T47D (cell line): Measurements from ENCODE around the gene PREB.

Experiments used
- DNase-seq, 2 experiments: peaks; one replicate each; pipeline versions ENCODE4 v3.0.0 to v3.0.0-alpha.2; 2011 to 2012; ENCODE audit warnings: low read depth in 1 of 2, low spot score in 1 of 2
- JUND ChIP-seq: IDR thresholded peaks from 2 replicates; pipeline ENCODE4 v1.6.1; 2012; ENCODE audit warnings: low read depth
- in situ Hi-C: cut with HindIII; loops from 2 replicates; pipeline ENCODE4 v1.10.0; 2016; ENCODE audit warnings: low sequenced_read_pairs, low pct_unique_long_range_greater_than_20kb

Gene PREB

DNA sequence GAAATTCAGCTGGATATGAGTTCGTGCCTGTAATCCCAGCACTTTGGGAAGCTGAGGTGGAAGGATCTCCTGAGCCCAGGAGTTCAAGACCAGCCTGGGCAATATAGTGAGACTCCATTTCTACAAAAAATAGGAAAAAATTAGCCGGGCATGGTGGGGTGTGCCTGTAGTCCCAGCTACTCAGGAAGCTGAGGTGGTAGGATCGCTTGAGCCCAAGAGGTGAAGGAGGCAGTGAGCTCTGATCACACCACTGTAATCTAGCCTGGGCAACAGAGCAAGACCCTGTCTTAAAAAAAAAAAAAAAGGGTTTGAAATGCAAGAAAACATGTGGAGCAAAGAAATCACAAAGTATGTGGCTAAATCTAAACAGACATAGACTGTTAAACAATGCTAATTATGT, 25.4 kb downstream of the PREB start:
- in situ Hi-C loops, result no loop called here
- no peak for DNase-seq
- no peak for TF ChIP-seq JUND

- TF ChIP-seq JUND, result no peak
- no peak for DNase-seq
- in situ Hi-C loops, result no loop called here
Measured at GRCh38 chr2:27108221-27108620, 26.2 kb downstream of the PREB start.

DNA sequence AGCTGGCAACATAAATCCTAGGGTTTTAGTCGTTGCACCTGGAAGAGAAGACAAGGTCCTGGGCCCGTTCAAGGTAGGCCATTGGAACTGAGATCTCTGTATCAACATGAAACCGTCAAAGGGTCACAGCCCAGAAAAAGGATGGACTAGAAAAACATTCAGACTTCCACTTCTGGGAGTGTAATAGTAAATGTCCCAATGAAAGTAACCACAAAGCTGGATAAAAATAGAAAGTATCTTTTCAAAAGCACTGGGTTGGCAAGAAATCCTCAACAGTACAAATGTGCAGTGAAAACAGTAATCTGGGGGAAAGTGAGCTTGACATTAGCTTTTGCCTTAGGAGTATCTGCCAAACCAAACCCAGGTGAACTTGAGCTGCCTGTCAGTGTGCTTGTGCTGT, 28.5 kb downstream of the PREB start:
- no peak for DNase-seq
- TF ChIP-seq JUND, result no peak
- in situ Hi-C loops, result no loop called here

- TF ChIP-seq JUND, result no peak
- in situ Hi-C loops, result no loop called here
Measured at GRCh38 chr2:27102329-27102728, 32.1 kb downstream of the PREB start.

DNA sequence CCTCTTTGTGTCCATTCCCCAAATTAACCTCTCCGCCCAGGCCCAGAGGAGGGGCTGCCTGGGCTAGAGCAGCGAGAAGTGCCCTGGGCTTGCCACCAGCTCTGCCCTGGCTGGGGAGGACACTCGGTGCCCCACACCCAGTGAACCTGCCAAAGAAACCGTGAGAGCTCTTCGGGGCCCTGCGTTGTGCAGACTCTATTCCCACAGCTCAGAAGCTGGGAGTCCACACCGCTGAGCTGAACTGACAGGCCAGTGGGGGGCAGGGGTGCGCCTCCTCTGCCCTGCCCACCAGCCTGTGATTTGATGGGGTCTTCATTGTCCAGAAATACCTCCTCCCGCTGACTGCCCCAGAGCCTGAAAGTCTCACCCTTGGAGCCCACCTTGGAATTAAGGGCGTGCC, 34.4 kb downstream of the PREB start:
- in situ Hi-C loops, result no loop called here
- DNase-seq, result no peak
- no peak for TF ChIP-seq JUND

More at GRCh38 chr2:27102329-27102728, 32.1 kb downstream of the PREB start:
- no peak for DNase-seq

GRCh38 chr2:27099334-27099955, 35.0 kb downstream of the PREB start:
- in situ Hi-C loops, result no loop called here
- no peak for DNase-seq
- TF ChIP-seq JUND, result no peak

DNA sequence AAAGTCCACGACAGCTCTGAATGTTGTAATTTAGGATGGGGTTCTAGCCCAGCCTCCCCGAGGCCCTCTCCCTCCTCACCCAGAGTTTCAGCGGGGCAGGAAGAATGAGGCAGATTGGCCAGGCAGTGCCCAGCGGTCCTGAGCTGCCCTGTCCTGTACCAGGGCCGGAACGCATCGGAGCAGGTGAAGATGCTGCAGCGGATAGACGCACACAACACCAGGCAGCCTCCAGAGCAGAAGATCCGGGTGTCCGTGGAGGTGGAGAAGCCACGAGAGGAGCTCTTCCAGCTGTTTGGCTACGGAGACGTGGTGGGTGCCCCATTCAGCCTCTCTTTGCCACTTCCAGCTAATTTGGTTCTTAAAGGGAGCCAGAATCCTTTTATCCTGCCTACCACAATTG, 37.1 kb downstream of the PREB start:
- in situ Hi-C loops, result no loop called here
- TF ChIP-seq JUND, result no peak
- DNase-seq, result no peak

GRCh38 chr2:27096748-27097297, 37.6 kb downstream of the PREB start:
- in situ Hi-C loops, result no loop called here
- TF ChIP-seq JUND, result no peak
- DNase-seq, result no peak

- in situ Hi-C loops, result no loop called here
- TF ChIP-seq JUND, result no peak
- DNase-seq, result peak; percentile 64 to 72
Measured at GRCh38 chr2:27095745-27096651, 38.4 kb downstream of the PREB start.

DNA sequence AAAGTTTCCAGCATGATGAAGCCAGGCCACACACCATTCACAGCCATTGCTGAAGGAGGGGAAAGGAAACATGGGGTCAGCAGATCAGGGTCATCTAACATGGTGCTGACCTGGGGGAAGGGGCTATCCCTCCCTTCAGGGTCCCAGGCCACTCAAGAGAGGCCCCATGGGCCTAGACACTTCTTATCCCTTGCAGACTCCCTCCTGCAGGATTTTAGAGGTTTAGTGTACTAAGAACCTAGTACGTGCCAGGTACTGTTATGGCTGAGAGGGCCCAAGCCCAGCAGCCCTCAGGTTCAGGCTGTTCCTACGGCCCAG, 39.0 kb downstream of the PREB start:
- TF ChIP-seq JUND, result no peak
- no peak for DNase-seq
- in situ Hi-C loops, result no loop called here

- no peak for TF ChIP-seq JUND
- in situ Hi-C loops, result no loop called here
- no peak for DNase-seq
Measured at GRCh38 chr2:27094353-27094984, 40.0 kb downstream of the PREB start.

DNA sequence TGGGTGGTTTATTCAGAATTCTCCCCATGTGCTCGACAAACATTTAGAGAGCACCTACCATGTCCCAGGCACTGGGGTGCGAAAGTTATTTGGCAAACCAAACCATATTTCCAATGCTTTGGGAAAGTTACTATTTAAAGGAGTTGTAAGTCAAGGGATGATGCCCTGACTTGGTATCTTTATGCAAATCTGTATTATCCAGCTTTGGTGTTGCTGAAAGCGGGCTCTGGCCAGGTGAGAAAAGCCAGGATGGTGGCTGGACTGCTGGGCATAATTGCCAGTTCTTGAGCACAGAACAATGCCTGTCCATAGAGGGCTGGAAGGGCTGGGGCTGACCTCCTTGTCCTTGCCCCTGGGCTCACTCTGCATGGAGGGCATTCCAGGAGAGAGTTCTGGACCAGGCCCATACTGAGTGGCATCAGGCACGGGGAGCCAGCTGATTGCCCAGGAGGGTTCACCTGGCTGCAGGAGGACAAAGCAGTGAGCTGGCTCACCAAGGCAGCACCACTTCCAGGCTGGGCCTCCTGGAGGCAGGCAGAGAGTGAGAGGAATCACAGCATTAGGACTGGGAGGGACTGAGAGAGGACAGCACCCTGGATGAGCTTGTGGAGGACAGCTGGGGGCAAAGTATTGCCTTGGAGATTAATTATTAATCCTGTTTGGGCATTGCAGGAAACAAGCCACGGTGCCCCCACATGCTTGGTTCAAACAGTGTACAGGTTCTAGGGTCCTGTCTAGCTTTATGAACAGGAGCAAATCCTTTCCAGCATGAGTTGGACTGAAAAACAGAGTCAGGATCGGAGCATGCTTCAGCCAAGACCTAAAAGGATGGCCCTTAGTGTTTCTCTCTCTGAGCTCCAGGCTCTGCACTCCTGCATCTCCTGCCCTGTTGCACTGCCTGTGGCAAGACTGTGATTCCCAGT, 40.7 kb downstream of the PREB start:
- no peak for DNase-seq
- TF ChIP-seq JUND, result no peak
- in situ Hi-C loops, result no loop called here
